Natural killer cell treated with Interleukin-12 subunit alpha and Interleukin-12 subunit beta and Interleukin-15 and Interleukin-18, amount 100 ng/mL, for 72 hours (primary cell): ENCODE measurements around the gene NPAS2. TPM values are rescaled to one million over a fixed set of nuclear protein-coding genes. Genes with fewer than 3 reads are reported as not detected.

Source experiments
- ATAC-seq, 2 donors: fragments of 150-1000 bp; cut with Tn5 transposase in 1 of 2; sonication (Bioruptor Pico), chemical (Tn5 transposase) in 1 of 2; 2 replicates each; pipeline ENCODE4 v1.10.0; 2021
- DNase-seq: peaks from one replicate; pipeline ENCODE4 v3.0.0; 2022; ENCODE audit warnings: low spot score
- H3K27ac Mint-ChIP-seq, 2 donors: 1 replicate in 1 of 2; 2 replicates in 1 of 2; pipeline ENCODE4 v1.8.0; 2022; ENCODE audit warnings: mixed read lengths in 2 of 2, mild to moderate bottlenecking in 1 of 2, moderate library complexity in 1 of 2
- H3K27me3 Mint-ChIP-seq, 2 donors: 1 replicate in 1 of 2; 2 replicates in 1 of 2; pipeline ENCODE4 v1.8.0; 2022; ENCODE audit warnings: mixed read lengths in 2 of 2
- H3K36me3 Mint-ChIP-seq: one replicate; pipeline ENCODE4 v1.8.0; 2022; ENCODE audit warnings: mixed read lengths
- H3K4me1 Mint-ChIP-seq, 2 donors: 1 replicate in 1 of 2; 2 replicates in 1 of 2; pipeline ENCODE4 v1.8.0; 2022; ENCODE audit warnings: low read depth in 2 of 2, mixed read lengths in 2 of 2, mild to moderate bottlenecking in 1 of 2
- H3K4me3 Mint-ChIP-seq: one replicate; pipeline ENCODE4 v1.8.0; 2022; ENCODE audit warnings: mixed read lengths
- H3K9me3 Mint-ChIP-seq: 2 replicates; pipeline ENCODE4 v1.8.0; 2022; ENCODE audit warnings: mixed read lengths
- total RNA-seq, 2 donors: library from RNA; stranded (reverse); gene quantifications; one replicate each; pipeline ENCODE4 v1.2.3, GENCODE V29; 2022

NPAS2 gene
- total RNA-seq, 2 donors from 2014 or later, result 0.31 to 0.53 TPM

- peaks cover 43 to 45% of the 10 kb centered on the region in 2 donors for H3K4me1 Mint-ChIP-seq
- peak; percentile 98 for DNase-seq
- peak within 1 kb of the TSS; percentile 95 for H3K4me3 Mint-ChIP-seq
- H3K27ac Mint-ChIP-seq, result peak within 1 kb of the TSS; percentile 90 to 96
- H3K27me3 Mint-ChIP-seq, result peaks cover 0 to 4% of the 10 kb centered on the region in 2 donors
- peak; percentile 97 to 99 for ATAC-seq
- H3K36me3 Mint-ChIP-seq, result peaks cover 39% of the 10 kb centered on the region
- H3K9me3 Mint-ChIP-seq, result no peaks in the 10 kb centered on the region
Measured at GRCh38 chr2:101001691-101002561, 182.0 kb downstream of the NPAS2 start, which contains the start of gene RPL31. RPL31 (plus strand) TSS chr2:101002289; CDS start chr2:101002702, 413 bp downstream.

- Mint-ChIP-seq H3K4me1 (peaks cover 45 to 47% of the 10 kb centered on the region in 2 donors), H3K27me3 (peaks cover 0 to 4% of the 10 kb centered on the region in 2 donors), H3K36me3 (peaks cover 44% of the 10 kb centered on the region), H3K4me3 (peak overlapping the region; percentile 95), H3K9me3 (no peaks in the 10 kb centered on the region), H3K27ac (peak overlapping the region; percentile 90 to 96)
- DNase-seq, result no peak
- ATAC-seq, result no peak
Measured at GRCh38 chr2:101002562-101003277, 182.8 kb downstream of the NPAS2 start.

GRCh38 chr2:101003278-101003775 lies 183.4 kb downstream of the NPAS2 start:
- ATAC-seq (no peak), DNase-seq (no peak)
- Mint-ChIP-seq H3K4me3 (peak overlapping the region; percentile 95), H3K27me3 (peaks cover 0 to 4% of the 10 kb centered on the region in 2 donors), H3K27ac (peak overlapping the region; percentile 90 to 96), H3K36me3 (peaks cover 48% of the 10 kb centered on the region), H3K4me1 (peaks cover 45 to 52% of the 10 kb centered on the region in 2 donors), H3K9me3 (no peaks in the 10 kb centered on the region)

GRCh38 chr2:101004620-101005325 lies 184.8 kb downstream of the NPAS2 start:
- peaks cover 45 to 56% of the 10 kb centered on the region in 2 donors for H3K4me1 Mint-ChIP-seq
- H3K27ac Mint-ChIP-seq, result peak overlapping the region; percentile 90 to 96
- peak overlapping the region; percentile 95 for H3K4me3 Mint-ChIP-seq
- peaks cover 48% of the 10 kb centered on the region for H3K36me3 Mint-ChIP-seq
- DNase-seq (no peak), ATAC-seq (no peak)
- no peaks in the 10 kb centered on the region for H3K9me3 Mint-ChIP-seq
- peaks cover 0 to under 1% of the 10 kb centered on the region in 2 donors for H3K27me3 Mint-ChIP-seq

- peaks cover 45 to 56% of the 10 kb centered on the region in 2 donors for H3K4me1 Mint-ChIP-seq
- DNase-seq (no peak), ATAC-seq (no peak)
- H3K36me3 Mint-ChIP-seq, result peaks cover 48% of the 10 kb centered on the region
- peak overlapping the region in 1 of 2 donors; percentile 90 for H3K27ac Mint-ChIP-seq
- H3K9me3 Mint-ChIP-seq, result no peaks in the 10 kb centered on the region
- no peaks in the 10 kb centered on the region for H3K27me3 Mint-ChIP-seq
- peak overlapping the region; percentile 95 for H3K4me3 Mint-ChIP-seq
Measured at GRCh38 chr2:101006065-101006715, 186.3 kb downstream of the NPAS2 start.

- peaks cover 51% of the 10 kb centered on the region for H3K36me3 Mint-ChIP-seq
- ATAC-seq, result no peak
- peak overlapping the region; percentile 22 for H3K4me3 Mint-ChIP-seq
Measured at GRCh38 chr2:101007415-101008345, 187.7 kb downstream of the NPAS2 start.

GRCh38 chr2:101011152-101011551 lies 191.2 kb downstream of the NPAS2 start:
- Mint-ChIP-seq H3K27ac (no peak overlapping the region), H3K4me1 (peaks cover 15 to 30% of the 10 kb centered on the region in 2 donors), H3K27me3 (no peaks in the 10 kb centered on the region), H3K4me3 (no peak overlapping the region), H3K36me3 (peaks cover 21% of the 10 kb centered on the region), H3K9me3 (no peaks in the 10 kb centered on the region)
- DNase-seq (no peak), ATAC-seq (no peak)

More at GRCh38 chr2:101007415-101008345, 187.7 kb downstream of the NPAS2 start:
- Mint-ChIP-seq H3K9me3 (no peaks in the 10 kb centered on the region), H3K27ac (peak overlapping the region; percentile 56 to 76), H3K27me3 (no peaks in the 10 kb centered on the region), H3K4me1 (peaks cover 47 to 53% of the 10 kb centered on the region in 2 donors)
- DNase-seq, result no peak

- H3K27me3 Mint-ChIP-seq, result no peaks in the 10 kb centered on the region
- H3K4me1 Mint-ChIP-seq, result peaks cover 13 to 27% of the 10 kb centered on the region in 2 donors
- peak overlapping the region; percentile 1 to 38 for H3K27ac Mint-ChIP-seq
- H3K4me3 Mint-ChIP-seq, result no peak overlapping the region
- H3K9me3 Mint-ChIP-seq, result no peaks in the 10 kb centered on the region
- DNase-seq (no peak), ATAC-seq (peak in 1 of 2 donors; percentile 54)
- peaks cover 19% of the 10 kb centered on the region for H3K36me3 Mint-ChIP-seq
Measured at GRCh38 chr2:101012054-101012705, 192.2 kb downstream of the NPAS2 start.

- Mint-ChIP-seq H3K27ac (peak overlapping the region; percentile 1 to 38), H3K27me3 (no peaks in the 10 kb centered on the region)
- no peak for ATAC-seq
Measured at GRCh38 chr2:101012706-101013181, 192.8 kb downstream of the NPAS2 start.

GRCh38 chr2:101014264-101014857 lies 194.4 kb downstream of the NPAS2 start:
- no peaks in the 10 kb centered on the region for H3K9me3 Mint-ChIP-seq
- no peak overlapping the region for H3K4me3 Mint-ChIP-seq
- H3K27ac Mint-ChIP-seq, result no peak overlapping the region
- DNase-seq, result no peak
- peaks cover 10% of the 10 kb centered on the region for H3K36me3 Mint-ChIP-seq
- no peak for ATAC-seq
- H3K27me3 Mint-ChIP-seq, result no peaks in the 10 kb centered on the region
- peaks cover 13 to 14% of the 10 kb centered on the region in 2 donors for H3K4me1 Mint-ChIP-seq

More at GRCh38 chr2:101012706-101013181, 192.8 kb downstream of the NPAS2 start:
- Mint-ChIP-seq H3K4me1 (peaks cover 13 to 23% of the 10 kb centered on the region in 2 donors), H3K4me3 (no peak overlapping the region), H3K9me3 (no peaks in the 10 kb centered on the region), H3K36me3 (peaks cover 14% of the 10 kb centered on the region)
- no peak for DNase-seq

- Mint-ChIP-seq H3K36me3 (peaks cover 6% of the 10 kb centered on the region), H3K27ac (no peak overlapping the region), H3K9me3 (no peaks in the 10 kb centered on the region), H3K4me3 (no peak overlapping the region), H3K4me1 (peaks cover 6 to 11% of the 10 kb centered on the region in 2 donors), H3K27me3 (no peaks in the 10 kb centered on the region)
- DNase-seq (no peak), ATAC-seq (no peak)
Measured at GRCh38 chr2:101017371-101017770, 197.4 kb downstream of the NPAS2 start.
